Measurements from ENCODE around the gene HES5. TPM values are rescaled to one million over a fixed set of nuclear protein-coding genes. Genes with fewer than 3 reads are reported as not detected.

Gene HES5
- total RNA-seq, 1 experiment from 2014 or later: 0.84 TPM

DNA sequence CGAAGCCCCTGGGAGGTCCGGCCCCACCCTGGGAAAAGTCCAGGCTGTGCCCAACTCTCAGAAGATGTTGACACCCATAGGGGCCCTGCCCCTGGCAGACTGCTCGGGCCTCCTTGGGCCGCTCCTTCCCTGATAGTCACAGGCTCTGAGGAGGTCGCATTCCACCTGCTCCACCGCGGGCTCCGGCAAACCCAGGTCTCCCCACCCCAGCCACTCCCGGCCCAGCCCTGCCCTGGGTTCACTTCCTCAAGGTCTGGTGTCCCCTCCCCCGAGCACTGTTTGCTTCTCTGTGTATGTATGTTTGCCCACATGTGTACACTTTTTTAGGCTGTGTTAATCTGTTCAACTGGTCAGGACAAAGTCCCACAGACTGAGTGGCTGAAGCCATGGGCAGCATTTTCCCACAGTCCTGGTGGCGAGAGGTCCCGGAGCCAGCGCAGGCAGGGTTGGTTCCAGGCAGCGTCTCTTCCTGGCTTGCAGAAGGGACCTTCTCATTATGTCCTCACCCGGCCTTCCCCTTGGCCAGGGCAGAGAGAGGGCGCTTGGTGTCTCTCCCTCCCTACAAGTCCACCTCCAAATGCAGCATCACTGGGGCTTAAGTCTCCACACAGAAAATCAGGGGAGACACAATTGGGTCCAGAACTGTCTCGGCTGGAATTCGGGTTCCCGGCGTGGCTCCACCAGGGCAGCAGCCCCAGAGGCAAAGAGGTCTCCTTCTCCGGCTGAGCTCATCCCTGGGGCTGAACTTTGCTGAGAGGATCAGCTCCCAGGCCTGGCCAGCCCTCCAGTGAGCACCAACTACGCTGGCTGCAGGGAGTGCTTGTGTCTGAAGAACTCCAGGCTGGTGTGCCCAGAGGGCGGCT, 46.0 kb upstream of the HES5 start:
- ChIA-PET CTCF (no interaction called here), POLR2A (ENCODE audit: unreplicated experiment) (no interaction called here)
- Histone ChIP-seq H3K27ac (ENCODE audit: low read length) (no peak overlapping the region), H3K4me2 (ENCODE audit: low read length) (no peak overlapping the region), H3F3A (ENCODE audit: low read length, unreplicated experiment) (no peaks in the 10 kb centered on the region), H3K9me3 (ENCODE audit: low read length) (no peaks in the 10 kb centered on the region), H3K4me1 (ENCODE audit: insufficient read depth, low read length) (no peaks in the 10 kb centered on the region; the same call in 1 of the 2 replicates), H2AFZ (ENCODE audit: low read length) (no peak overlapping the region), H3K9ac (ENCODE audit: low read length) (no peak overlapping the region), H3K27me3 (ENCODE audit: low read length) (peaks cover 28% of the 10 kb centered on the region), H3K79me2 (ENCODE audit: low read length) (no peaks in the 10 kb centered on the region), H3K4me3 (ENCODE audit: low read length) (no peak overlapping the region), H3K36me3 (ENCODE audit: low read depth, low read length) (no peaks in the 10 kb centered on the region), H4K20me1 (ENCODE audit: low read length) (no peaks in the 10 kb centered on the region), H3K9me2 (replicated peaks; ENCODE audit: low read length) (no peaks in the 10 kb centered on the region)
- BruUV-seq (replicated peaks): no TSS peak
- TF ChIP-seq EZH2phosphoT487 (IDR thresholded peaks at IDR 0.05; ENCODE audit: borderline replicate concordance, low read length) (no peak), EZH2 (IDR thresholded peaks at IDR 0.05; ENCODE audit: low read length, unreplicated experiment) (no peak)
- TF ChIP-seq, protein P1, sequence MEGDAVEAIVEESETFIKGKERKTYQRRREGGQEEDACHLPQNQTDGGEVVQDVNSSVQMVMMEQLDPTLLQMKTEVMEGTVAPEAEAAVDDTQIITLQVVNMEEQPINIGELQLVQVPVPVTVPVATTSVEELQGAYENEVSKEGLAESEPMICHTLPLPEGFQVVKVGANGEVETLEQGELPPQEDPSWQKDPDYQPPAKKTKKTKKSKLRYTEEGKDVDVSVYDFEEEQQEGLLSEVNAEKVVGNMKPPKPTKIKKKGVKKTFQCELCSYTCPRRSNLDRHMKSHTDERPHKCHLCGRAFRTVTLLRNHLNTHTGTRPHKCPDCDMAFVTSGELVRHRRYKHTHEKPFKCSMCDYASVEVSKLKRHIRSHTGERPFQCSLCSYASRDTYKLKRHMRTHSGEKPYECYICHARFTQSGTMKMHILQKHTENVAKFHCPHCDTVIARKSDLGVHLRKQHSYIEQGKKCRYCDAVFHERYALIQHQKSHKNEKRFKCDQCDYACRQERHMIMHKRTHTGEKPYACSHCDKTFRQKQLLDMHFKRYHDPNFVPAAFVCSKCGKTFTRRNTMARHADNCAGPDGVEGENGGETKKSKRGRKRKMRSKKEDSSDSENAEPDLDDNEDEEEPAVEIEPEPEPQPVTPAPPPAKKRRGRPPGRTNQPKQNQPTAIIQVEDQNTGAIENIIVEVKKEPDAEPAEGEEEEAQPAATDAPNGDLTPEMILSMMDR (conservative IDR thresholded peaks at IDR 0.05; ENCODE audit: low read depth, low read length): no peak
- DNase-seq: no peak
- intact Hi-C loops (cut with micrococcal nuclease): no loop called here
- no peak for ATAC-seq

DNA sequence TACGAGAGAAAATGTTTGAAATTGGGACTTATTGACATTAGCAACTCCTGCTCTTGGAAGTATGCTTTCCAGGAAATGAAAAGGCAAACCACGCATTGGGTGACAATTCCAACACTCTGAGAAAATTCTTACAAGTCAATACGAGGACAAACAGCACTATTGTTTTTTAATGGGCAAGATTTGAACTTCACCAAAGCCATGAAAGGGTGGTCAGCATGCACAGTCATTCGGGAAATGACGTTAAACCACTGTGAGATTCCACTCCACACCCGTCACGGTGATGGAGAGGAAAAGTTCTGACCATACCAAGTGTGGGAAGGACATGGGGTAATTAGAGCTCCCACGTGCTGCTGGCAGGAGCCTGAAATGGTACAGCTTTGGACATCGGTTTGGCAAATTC, 44.3 kb upstream of the HES5 start:
- no peaks in the 10 kb centered on the region for H4K20me1 ChIP-seq (ENCODE audit: low read length)
- H3K9ac ChIP-seq (ENCODE audit: low read length): no peak overlapping the region
- CTCF ChIA-PET: no interaction called here
- peaks cover 28% of the 10 kb centered on the region for H3K27me3 ChIP-seq (ENCODE audit: low read length)
- no peak for TF ChIP-seq EZH2 (IDR thresholded peaks at IDR 0.05; ENCODE audit: low read length, unreplicated experiment)
- no peak for TF ChIP-seq EZH2phosphoT487 (IDR thresholded peaks at IDR 0.05; ENCODE audit: borderline replicate concordance, low read length)
- TF ChIP-seq, protein P1 (conservative IDR thresholded peaks at IDR 0.05; ENCODE audit: low read depth, low read length): no peak
- H3K4me1 ChIP-seq (ENCODE audit: insufficient read depth, low read length): no peaks in the 10 kb centered on the region; the same call in 1 of the 2 replicates
- intact Hi-C loops (cut with micrococcal nuclease): no loop called here
- POLR2A ChIA-PET (ENCODE audit: unreplicated experiment): no interaction called here
- no peak for DNase-seq
- no peak overlapping the region for H3K27ac ChIP-seq (ENCODE audit: low read length)
- no peaks in the 10 kb centered on the region for H3K9me3 ChIP-seq (ENCODE audit: low read length)
- H3K4me2 ChIP-seq (ENCODE audit: low read length): no peak overlapping the region
- no peaks in the 10 kb centered on the region for H3K79me2 ChIP-seq (ENCODE audit: low read length)
- no peaks in the 10 kb centered on the region for H3K36me3 ChIP-seq (ENCODE audit: low read depth, low read length)
- no peak overlapping the region for H3K4me3 ChIP-seq (ENCODE audit: low read length)
- no peak for ATAC-seq
- H2AFZ ChIP-seq (ENCODE audit: low read length): no peak overlapping the region
- BruUV-seq (replicated peaks): no TSS peak
- no peaks in the 10 kb centered on the region for H3F3A ChIP-seq (ENCODE audit: low read length, unreplicated experiment)
- H3K9me2 ChIP-seq (replicated peaks; ENCODE audit: low read length): no peaks in the 10 kb centered on the region

DNA sequence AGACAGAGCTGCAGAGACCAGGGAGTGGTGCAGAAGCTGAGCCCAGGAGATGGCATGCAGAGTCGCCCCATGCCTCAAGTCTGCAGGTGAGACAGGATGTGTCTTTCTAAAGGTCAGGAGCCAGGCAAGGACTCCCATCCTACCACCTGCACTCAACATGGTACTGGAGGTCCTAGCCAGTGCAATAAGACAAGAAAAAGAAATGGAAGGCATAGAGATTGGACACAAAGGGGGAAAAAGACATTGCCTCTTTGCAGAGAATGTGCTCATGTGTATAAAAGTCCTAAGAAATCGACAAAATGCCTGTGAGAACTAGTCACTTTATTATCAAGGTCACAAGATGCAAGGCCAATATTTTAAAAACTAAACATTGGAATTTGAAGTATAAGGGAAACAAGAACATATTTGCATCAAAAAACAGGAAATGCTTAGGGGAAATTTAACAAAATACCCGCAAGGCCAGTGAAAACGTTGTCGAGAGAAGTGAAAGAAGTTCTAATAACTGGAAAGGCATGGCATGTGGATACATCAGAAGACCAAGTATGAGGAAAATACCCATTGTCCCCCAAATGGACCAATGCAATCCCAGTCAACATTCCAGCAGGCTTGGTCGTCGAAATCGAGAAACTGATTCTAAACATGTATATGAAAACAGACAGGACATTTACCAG, 43.3 kb upstream of the HES5 start:
- no peaks in the 10 kb centered on the region for H4K20me1 ChIP-seq (ENCODE audit: low read length)
- H3K9me3 ChIP-seq (ENCODE audit: low read length): no peaks in the 10 kb centered on the region
- H3K79me2 ChIP-seq (ENCODE audit: low read length): no peaks in the 10 kb centered on the region
- no peaks in the 10 kb centered on the region for H3K36me3 ChIP-seq (ENCODE audit: low read depth, low read length)
- peaks cover 31% of the 10 kb centered on the region for H3K27me3 ChIP-seq (ENCODE audit: low read length)
- no peak overlapping the region for H3K4me3 ChIP-seq (ENCODE audit: low read length)
- ChIA-PET POLR2A (ENCODE audit: unreplicated experiment) (no interaction called here), CTCF (no interaction called here)
- intact Hi-C loops (cut with micrococcal nuclease): no loop called here
- DNase-seq: no peak
- no peaks in the 10 kb centered on the region for H3F3A ChIP-seq (ENCODE audit: low read length, unreplicated experiment)
- ATAC-seq: no peak
- no TSS peak for BruUV-seq (replicated peaks)
- H3K4me2 ChIP-seq (ENCODE audit: low read length): no peak overlapping the region
- H3K9ac ChIP-seq (ENCODE audit: low read length): no peak overlapping the region
- no peaks in the 10 kb centered on the region for H3K9me2 ChIP-seq (replicated peaks; ENCODE audit: low read length)
- no peaks in the 10 kb centered on the region; the same call in 1 of the 2 replicates for H3K4me1 ChIP-seq (ENCODE audit: insufficient read depth, low read length)
- H2AFZ ChIP-seq (ENCODE audit: low read length): no peak overlapping the region
- no peak overlapping the region for H3K27ac ChIP-seq (ENCODE audit: low read length)
- TF ChIP-seq EZH2 (IDR thresholded peaks at IDR 0.05; ENCODE audit: low read length, unreplicated experiment) (no peak), EZH2phosphoT487 (IDR thresholded peaks at IDR 0.05; ENCODE audit: borderline replicate concordance, low read length) (no peak)
- TF ChIP-seq, protein P1 (conservative IDR thresholded peaks at IDR 0.05; ENCODE audit: low read depth, low read length): no peak
